Transverse colon (tissue), 4 donors: ENCODE data around the gene KRTAP4-9.

Experiments
- EP300 ChIP-seq: sonication (generic); formaldehyde crosslinking; IDR thresholded peaks from one replicate; pipeline ENCODE4 v1.6.1; 2017; ENCODE audit warnings: antibody characterized with exemption, low read depth
- POLR2A ChIP-seq: fragments of 450-650 bp; IDR thresholded peaks from one replicate; pipeline ENCODE4 v1.6.1; 2016; ENCODE audit warnings: antibody characterized with exemption, mild to moderate bottlenecking, moderate library complexity
- POLR2AphosphoS5 ChIP-seq, 3 donors: sonication (generic); formaldehyde crosslinking; IDR thresholded peaks; one replicate each; pipeline ENCODE4 v1.6.1; 2016; ENCODE audit warnings: antibody characterized with exemption in 3 of 3
- TF ChIP-seq, protein P1 (sequence below), 5 experiments: fragments of 200-600 bp in 3 of 5; fragments of 450-650 bp in 2 of 5; sonication (generic) in 3 of 5; IDR thresholded peaks; 1 replicate in 2 of 5; 2 replicates in 3 of 5; pipeline ENCODE4 v1.5.1; 2016 to 2017; ENCODE audit warnings: antibody characterized with exemption in 5 of 5, inconsistent platforms in 3 of 5, mild to moderate bottlenecking in 2 of 5, moderate library complexity in 1 of 5

- TF ChIP-seq, protein P1, sequence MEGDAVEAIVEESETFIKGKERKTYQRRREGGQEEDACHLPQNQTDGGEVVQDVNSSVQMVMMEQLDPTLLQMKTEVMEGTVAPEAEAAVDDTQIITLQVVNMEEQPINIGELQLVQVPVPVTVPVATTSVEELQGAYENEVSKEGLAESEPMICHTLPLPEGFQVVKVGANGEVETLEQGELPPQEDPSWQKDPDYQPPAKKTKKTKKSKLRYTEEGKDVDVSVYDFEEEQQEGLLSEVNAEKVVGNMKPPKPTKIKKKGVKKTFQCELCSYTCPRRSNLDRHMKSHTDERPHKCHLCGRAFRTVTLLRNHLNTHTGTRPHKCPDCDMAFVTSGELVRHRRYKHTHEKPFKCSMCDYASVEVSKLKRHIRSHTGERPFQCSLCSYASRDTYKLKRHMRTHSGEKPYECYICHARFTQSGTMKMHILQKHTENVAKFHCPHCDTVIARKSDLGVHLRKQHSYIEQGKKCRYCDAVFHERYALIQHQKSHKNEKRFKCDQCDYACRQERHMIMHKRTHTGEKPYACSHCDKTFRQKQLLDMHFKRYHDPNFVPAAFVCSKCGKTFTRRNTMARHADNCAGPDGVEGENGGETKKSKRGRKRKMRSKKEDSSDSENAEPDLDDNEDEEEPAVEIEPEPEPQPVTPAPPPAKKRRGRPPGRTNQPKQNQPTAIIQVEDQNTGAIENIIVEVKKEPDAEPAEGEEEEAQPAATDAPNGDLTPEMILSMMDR (IDR thresholded peaks at IDR 0.05): no peak
- no peak for TF ChIP-seq EP300
- no peak for TF ChIP-seq POLR2A
- no peak for TF ChIP-seq POLR2AphosphoS5 (IDR thresholded peaks at IDR 0.05)
These were observed 44.4 kb downstream of the KRTAP4-9 start, which contains the start of gene KRTAP4-5 for GRCh38 chr17:41149652-41149985.
